ENCODE measurements around the gene PEX1.

DNA sequence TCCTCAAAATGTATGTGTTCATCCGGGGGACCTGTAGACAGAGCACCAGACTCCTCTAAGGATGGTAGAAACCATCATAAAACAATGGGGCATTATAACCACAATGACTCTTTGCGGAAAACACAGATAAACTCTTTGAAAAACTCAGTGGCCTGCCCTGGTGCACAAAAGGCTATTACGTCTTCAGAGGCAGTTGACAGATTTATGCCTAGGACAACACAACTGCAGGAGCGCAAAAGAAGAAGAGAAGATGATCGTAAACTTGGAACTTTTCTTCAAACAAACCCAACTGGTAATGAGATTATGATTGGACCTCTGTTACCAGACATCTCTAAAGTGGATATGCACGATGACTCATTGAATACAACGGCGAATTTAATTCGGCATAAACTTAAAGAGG, 6.3 kb upstream of the PEX1 start:
- TF ChIP-seq, protein P1, sequence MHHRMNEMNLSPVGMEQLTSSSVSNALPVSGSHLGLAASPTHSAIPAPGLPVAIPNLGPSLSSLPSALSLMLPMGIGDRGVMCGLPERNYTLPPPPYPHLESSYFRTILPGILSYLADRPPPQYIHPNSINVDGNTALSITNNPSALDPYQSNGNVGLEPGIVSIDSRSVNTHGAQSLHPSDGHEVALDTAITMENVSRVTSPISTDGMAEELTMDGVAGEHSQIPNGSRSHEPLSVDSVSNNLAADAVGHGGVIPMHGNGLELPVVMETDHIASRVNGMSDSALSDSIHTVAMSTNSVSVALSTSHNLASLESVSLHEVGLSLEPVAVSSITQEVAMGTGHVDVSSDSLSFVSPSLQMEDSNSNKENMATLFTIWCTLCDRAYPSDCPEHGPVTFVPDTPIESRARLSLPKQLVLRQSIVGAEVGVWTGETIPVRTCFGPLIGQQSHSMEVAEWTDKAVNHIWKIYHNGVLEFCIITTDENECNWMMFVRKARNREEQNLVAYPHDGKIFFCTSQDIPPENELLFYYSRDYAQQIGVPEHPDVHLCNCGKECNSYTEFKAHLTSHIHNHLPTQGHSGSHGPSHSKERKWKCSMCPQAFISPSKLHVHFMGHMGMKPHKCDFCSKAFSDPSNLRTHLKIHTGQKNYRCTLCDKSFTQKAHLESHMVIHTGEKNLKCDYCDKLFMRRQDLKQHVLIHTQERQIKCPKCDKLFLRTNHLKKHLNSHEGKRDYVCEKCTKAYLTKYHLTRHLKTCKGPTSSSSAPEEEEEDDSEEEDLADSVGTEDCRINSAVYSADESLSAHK (tag by site-specific recombination; IDR thresholded peaks at IDR 0.05), result peak; percentile 88
- TF ChIP-seq ZNF138 (tag by site-specific recombination; IDR thresholded peaks at IDR 0.05; ENCODE audit: borderline replicate concordance) (no peak), ZNF423 (tag by site-specific recombination; IDR thresholded peaks at IDR 0.05) (no peak), ZNF561 (tag by site-specific recombination; IDR thresholded peaks at IDR 0.05; ENCODE audit: borderline replicate concordance) (peak; percentile 75)
- TF ChIP-seq, protein P2, sequence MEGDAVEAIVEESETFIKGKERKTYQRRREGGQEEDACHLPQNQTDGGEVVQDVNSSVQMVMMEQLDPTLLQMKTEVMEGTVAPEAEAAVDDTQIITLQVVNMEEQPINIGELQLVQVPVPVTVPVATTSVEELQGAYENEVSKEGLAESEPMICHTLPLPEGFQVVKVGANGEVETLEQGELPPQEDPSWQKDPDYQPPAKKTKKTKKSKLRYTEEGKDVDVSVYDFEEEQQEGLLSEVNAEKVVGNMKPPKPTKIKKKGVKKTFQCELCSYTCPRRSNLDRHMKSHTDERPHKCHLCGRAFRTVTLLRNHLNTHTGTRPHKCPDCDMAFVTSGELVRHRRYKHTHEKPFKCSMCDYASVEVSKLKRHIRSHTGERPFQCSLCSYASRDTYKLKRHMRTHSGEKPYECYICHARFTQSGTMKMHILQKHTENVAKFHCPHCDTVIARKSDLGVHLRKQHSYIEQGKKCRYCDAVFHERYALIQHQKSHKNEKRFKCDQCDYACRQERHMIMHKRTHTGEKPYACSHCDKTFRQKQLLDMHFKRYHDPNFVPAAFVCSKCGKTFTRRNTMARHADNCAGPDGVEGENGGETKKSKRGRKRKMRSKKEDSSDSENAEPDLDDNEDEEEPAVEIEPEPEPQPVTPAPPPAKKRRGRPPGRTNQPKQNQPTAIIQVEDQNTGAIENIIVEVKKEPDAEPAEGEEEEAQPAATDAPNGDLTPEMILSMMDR (tag by site-specific recombination; IDR thresholded peaks at IDR 0.05), result no peak
